Measurements from ENCODE around the gene BMAL1.

DNA sequence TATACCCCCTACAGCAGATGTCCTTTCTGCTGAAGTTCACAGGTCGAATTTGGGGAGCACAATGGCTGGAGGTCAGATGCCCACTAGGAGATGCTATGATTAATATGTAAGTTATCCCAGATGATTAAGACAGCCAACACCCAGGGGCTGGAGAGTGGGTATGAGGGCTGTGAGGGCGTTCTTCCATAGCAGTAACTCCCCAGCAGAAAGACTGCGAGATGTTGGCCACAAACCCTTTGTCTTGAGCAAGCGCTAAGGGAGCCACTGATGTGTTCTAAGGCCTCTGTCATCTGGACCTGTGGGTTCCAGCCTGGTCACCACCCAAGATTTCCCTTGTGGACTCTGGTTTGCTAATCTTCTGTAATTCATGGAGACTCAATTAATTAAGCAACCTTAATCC lies 77.6 kb downstream of the BMAL1 start:
- TF ChIP-seq EZH2 (IDR thresholded peaks at IDR 0.05; ENCODE audit: borderline replicate concordance, low read depth, low read length, poor library complexity, severe bottlenecking) (no peak), CTCF (conservative IDR thresholded peaks at IDR 0.05; ENCODE audit: low read depth, low read length) (no peak)
